Neural cell (in vitro differentiated cells): ENCODE results near the gene CDK8.

ENCODE experiments used
- EP300 ChIP-seq: fragments of 450-650 bp; conservative IDR thresholded peaks from 2 replicates; pipeline ENCODE4 v1.6.1; 2014; ENCODE audit warnings: antibody characterized with exemption, mild to moderate bottlenecking, moderate library complexity; ENCODE audit not compliant: poor library complexity, severe bottlenecking
- POLR2AphosphoS5 ChIP-seq: IDR thresholded peaks from 2 replicates; pipeline ENCODE4 v1.6.1; 2012
- RAD21 ChIP-seq: fragments of 450-650 bp; conservative IDR thresholded peaks from 2 replicates; pipeline ENCODE4 v1.6.1; 2014; ENCODE audit warnings: antibody characterized with exemption, mild to moderate bottlenecking, moderate library complexity

DNA sequence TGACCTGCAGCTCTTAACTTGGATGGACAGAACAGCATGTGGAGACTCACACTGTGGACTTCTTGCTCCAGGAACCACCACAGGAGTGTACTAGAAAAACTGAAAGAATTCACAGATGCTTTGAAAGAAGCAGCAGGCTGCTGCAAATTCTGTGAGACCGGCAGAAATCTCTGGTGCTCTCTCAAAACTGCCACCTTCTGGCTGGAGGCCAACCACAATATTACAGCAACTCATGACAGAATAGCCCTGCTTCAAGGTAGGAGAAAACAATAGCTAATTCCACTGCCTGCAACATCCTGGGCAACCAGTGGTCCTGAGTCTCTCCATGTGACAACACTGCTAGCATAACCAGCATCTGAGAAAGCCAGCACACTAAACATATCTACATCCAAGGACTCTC lies 26.9 kb downstream of the CDK8 start:
- TF ChIP-seq EP300 (no peak), POLR2AphosphoS5 (no peak), RAD21 (no peak)
